NT2/D1 (cell line): ENCODE results near the gene DDIT3.

Source experiments
- SUZ12 ChIP-seq: IDR thresholded peaks from 2 replicates; pipeline ENCODE4 v1.6.1; 2011; ENCODE audit not compliant: insufficient read length, insufficient read depth; ENCODE audit errors: extremely low read depth
- YY1 ChIP-seq: IDR thresholded peaks from 2 replicates; pipeline ENCODE4 v1.6.1; 2011; ENCODE audit not compliant: insufficient read length, insufficient read depth
- ZNF274 ChIP-seq: IDR thresholded peaks from 2 replicates; pipeline ENCODE4 v1.6.1; 2011; ENCODE audit warnings: mild to moderate bottlenecking, low read depth, low read length

DNA sequence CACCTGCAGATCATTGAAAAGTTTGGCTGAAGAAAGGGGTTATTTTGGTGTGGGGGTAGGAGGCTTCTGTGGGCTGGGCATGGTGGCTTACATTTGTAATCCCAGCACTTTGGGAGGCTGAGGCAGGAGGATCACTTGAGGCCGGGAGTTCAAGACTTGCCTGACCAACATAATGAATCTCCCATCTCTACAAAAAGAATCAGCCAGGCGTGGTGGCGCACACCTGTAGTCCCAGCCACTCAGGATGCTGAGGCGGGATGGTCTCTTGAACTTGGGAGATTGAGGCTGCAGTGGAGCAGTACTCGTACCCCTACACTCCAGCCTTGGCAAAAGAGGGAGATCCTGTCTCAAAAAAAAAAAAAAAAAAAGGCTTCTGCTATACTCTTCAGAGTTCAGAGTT lies 7.0 kb downstream of the DDIT3 start:
- TF ChIP-seq YY1, result no peak
- no peak for TF ChIP-seq ZNF274
- no peak for TF ChIP-seq SUZ12
